Femur (tissue), 1 donor: ENCODE results near the gene NLRC5.

Experiments used
- DNase-seq: peaks from one replicate; pipeline ENCODE4 v3.0.0-alpha.2; 2017

Gene NLRC5, protein sequence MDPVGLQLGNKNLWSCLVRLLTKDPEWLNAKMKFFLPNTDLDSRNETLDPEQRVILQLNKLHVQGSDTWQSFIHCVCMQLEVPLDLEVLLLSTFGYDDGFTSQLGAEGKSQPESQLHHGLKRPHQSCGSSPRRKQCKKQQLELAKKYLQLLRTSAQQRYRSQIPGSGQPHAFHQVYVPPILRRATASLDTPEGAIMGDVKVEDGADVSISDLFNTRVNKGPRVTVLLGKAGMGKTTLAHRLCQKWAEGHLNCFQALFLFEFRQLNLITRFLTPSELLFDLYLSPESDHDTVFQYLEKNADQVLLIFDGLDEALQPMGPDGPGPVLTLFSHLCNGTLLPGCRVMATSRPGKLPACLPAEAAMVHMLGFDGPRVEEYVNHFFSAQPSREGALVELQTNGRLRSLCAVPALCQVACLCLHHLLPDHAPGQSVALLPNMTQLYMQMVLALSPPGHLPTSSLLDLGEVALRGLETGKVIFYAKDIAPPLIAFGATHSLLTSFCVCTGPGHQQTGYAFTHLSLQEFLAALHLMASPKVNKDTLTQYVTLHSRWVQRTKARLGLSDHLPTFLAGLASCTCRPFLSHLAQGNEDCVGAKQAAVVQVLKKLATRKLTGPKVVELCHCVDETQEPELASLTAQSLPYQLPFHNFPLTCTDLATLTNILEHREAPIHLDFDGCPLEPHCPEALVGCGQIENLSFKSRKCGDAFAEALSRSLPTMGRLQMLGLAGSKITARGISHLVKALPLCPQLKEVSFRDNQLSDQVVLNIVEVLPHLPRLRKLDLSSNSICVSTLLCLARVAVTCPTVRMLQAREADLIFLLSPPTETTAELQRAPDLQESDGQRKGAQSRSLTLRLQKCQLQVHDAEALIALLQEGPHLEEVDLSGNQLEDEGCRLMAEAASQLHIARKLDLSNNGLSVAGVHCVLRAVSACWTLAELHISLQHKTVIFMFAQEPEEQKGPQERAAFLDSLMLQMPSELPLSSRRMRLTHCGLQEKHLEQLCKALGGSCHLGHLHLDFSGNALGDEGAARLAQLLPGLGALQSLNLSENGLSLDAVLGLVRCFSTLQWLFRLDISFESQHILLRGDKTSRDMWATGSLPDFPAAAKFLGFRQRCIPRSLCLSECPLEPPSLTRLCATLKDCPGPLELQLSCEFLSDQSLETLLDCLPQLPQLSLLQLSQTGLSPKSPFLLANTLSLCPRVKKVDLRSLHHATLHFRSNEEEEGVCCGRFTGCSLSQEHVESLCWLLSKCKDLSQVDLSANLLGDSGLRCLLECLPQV (N-terminal part only)

GRCh38 chr16:56988948-56989945, at the start of gene NLRC5:
Gene NLRC5 (plus strand): TSS chr16:56989557. CDS start chr16:57020713, 31,156 bp downstream.
- peak; percentile 89 for DNase-seq

- DNase-seq, result no peak
Measured at GRCh38 chr16:56939801-56940200, 49.6 kb upstream of the NLRC5 start.

GRCh38 chr16:56941092-56941491, 48.3 kb upstream of the NLRC5 start:
- DNase-seq, result no peak

DNA sequence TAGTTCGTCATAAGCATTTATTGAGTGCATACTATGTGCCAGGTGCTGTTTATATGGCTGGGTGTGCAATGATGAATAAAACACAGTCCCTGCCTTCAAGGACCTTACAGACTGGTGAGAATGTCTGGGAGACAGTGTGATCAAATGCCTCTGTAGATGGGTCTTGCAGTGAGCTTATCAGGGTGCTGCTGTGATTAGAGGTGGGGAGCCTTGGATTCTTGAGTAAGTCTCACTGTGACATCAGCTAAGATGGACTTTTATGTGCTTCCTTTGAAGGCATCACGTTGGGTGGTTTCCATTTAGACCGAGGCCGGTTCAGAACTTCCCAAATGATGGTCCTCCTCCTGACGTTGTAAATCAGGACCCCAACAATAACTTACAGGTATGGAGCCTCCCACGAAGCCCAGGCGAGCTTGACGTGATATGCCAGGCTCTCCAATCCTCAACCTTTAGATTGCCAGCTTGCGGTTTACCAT, 47.5 kb upstream of the NLRC5 start:
- no peak for DNase-seq

DNA sequence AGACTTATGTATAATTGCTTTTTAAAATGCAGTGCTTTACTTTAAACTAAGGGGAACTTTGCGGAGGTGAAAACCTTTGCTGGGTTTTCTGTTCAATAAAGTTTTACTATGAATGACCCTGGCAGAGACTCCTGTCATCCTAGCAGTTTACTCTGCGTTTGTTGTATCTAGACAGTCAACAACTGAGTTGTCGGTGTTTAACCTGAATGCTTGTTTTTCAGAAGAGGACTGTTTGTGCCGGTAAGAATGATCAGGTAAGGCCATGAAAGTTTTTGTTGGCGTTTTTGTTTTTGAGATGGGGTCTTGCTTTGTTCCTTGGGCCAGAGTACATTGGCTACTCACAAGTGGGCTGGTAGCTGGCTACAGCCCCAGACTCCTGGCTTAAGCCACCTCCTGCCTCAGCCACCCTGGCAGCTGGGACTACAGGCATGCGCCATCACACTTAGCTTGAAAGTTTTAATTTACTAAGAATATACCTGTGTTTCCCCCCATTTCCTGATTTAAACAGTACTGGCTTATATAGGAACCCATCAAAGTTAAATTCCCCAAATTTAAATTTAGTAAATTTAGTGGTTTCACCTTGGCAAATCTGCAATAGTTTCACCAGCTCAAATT, 45.5 kb upstream of the NLRC5 start:
- no peak for DNase-seq

DNA sequence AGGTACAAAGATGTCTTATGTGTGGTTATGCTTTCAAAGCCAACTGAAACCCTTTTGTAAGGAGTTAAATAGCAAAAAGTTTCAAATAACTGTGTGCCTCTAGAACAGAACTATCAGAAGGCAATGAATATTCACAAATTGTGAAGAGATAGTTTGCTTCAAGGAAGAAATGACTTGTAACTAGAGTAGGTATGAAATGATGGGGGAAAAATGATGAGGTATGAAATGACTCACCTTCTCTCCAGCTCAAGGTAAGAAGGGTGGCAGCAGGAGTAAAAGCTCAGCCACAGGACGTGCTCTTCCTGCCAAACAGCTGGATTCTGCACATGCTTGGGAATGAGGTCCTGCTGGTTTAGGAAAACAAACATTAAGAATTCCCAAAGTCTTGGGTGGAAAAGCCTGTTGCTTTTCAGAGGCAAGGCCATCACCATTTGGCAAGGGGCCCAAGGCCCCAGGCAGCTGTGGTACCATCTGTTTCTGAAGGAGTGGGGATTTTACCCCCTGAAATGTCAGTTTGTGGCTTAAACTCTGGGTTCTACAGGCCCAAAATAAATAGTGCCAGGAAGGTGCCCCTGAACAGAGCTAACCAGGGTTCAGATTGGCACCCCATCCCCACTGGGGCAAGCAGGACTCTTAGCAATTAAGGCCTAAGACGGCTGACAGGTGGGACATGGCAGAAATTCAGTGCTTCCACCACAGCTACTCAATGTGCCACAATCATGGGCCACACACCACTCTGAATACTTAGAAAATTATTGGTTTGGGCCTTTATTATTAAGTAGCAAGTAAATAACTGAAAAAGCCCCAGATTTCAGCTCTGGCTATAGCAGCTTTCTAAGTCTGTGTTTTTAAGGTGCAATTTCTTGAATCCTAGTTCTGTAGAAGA, 44.2 kb upstream of the NLRC5 start:
- no peak for DNase-seq

DNA sequence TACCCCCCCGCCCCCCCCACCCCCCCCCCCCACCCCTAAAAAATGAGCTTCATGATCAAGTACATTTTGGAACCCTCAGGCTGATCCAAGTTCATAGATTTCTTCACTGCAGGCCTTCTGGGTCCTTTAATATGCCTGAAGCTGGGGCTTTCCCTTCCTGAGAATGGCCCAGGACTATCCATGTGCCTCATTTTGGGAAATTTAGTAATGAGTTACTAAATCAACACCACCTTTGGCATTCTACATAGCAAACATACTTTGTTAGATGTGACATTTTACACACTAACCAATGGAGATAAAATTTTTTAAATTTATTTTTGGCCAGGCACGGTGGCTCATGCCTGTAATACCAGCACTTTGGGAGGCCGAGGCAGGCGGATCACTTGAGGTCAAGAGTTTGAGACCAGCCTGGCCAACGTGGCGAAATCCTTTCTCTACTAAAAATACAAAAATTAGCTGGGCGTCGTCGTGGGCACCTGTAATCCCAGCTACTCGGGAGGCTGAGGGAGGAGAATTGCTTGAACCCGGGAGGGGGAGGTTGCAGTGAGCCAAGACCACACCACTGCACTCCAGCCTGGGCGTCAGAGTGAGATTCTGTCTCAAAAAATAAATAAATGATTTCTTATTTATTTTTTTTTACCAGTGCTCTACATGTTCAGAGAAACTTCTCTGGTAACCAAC, 43.4 kb upstream of the NLRC5 start:
- no peak for DNase-seq

DNA sequence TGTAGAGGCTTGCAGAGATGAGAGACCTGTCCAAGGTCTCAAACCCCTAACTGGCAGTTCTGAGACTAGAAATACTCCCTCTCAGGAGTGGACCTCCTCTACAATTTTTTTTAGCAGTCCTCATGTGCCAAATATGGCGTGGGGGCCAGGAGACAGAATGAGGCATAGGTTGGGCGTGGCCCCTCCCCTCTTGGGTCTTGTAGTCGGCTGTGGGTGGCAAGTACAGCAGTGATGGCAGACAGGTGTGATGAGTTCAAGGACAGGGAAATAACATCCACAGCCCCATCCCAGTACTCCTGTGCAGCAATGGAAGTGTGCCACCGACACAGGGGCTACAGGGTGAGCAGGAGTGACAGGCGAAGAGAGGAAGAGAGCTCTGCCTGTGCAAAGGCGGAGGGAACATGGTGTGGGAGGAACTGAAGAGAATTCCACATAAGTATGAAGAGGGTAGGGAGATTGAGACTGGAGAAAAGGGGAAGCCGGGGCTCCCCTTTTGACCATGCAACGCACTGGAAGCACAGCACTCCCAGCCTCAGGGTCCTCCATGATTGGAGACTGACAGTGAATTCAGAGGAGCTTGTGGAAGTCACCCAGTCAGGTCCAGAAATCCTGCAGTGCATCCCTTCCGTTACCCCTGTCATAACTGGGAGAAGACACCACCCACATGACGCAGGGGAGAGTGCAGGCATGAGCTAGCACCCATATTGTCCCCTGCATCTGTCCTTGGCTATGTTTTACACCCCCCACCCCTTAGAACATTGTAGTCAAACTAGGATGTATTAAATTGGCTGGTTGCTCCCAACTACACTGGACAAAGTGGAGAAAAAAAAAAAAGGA, 42.4 kb upstream of the NLRC5 start:
- no peak for DNase-seq

- DNase-seq, result no peak
Measured at GRCh38 chr16:56947604-56947995, 41.8 kb upstream of the NLRC5 start.

DNA sequence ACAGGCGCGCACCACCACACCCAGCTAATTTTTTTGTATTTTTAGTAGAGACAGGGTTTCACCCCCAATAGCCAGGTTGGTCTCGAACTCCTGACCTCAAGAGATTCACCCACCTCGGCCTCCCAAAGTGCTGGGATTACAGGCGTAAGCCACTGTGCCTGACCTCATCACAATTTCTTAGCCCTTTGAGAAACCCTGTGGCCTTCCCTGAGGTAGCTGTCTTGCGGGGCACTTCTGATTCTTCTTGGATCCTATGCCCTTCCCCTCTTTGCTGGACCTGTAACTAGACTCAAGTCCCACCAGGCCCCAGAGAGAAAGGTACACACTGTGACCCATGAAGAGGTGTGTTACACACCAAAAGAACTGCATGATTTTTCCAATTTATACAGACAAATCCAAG, 41.1 kb upstream of the NLRC5 start:
- DNase-seq, result no peak

DNA sequence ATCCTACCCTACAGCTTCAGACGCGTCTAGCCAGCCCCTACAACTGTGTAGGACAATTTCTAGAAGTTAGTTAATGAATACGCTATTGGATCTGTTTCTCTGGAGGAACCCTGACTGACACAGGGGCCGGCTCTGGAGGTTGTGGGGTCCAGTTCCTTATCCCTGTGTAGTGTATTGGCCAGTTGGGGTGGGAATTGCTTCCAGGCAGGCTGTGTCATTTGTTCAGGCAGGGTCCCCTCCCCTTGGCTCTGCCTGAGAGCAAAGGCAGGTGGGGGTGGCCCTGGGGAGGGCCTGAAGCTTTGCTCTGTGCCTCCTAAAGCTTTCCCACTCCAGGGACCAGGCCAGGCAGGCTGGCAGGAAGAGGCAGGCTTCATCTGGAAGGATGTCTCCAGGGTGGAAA, 39.3 kb upstream of the NLRC5 start:
- DNase-seq, result no peak

GRCh38 chr16:56950455-56950854, 38.9 kb upstream of the NLRC5 start:
- DNase-seq, result no peak

GRCh38 chr16:56950881-56951771, 38.2 kb upstream of the NLRC5 start:
- DNase-seq, result peak; percentile 59

- no peak for DNase-seq
Measured at GRCh38 chr16:56953006-56953405, 36.4 kb upstream of the NLRC5 start.

DNA sequence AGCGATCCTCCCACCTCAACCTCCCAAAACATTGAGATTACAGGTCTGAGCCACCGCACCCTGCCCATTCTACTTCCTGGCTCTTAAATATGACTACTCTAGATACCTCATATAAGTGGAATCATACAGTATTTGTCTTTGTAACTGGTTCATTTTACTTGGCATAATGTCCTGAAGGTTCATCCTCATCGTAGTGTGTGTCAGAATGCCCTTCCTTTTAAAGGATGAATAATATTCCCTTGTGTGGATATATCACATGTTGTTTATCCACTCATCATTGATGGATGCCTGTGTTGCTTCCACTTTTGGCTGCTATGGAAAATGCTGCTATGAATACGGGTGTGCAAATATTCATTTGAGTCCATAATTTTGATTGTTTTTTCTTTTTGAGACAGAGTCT, 33.3 kb upstream of the NLRC5 start:
- DNase-seq, result no peak

- no peak for DNase-seq
Measured at GRCh38 chr16:56956756-56957155, 32.6 kb upstream of the NLRC5 start.

GRCh38 chr16:56960681-56961281, 28.6 kb upstream of the NLRC5 start:
- DNase-seq, result no peak
